HEK293 (cell line): ENCODE results near the gene PERM1.

Experiments used
- ELK4 ChIP-seq: IDR thresholded peaks from 2 replicates; pipeline ENCODE4 v1.6.1; 2011; ENCODE audit warnings: mild to moderate bottlenecking, low read depth, low read length, borderline replicate concordance
- GLI4 ChIP-seq: fragments of 450-650 bp; formaldehyde crosslinking; IDR thresholded peaks from 2 replicates; pipeline ENCODE4 v1.5.1; 2016; ENCODE audit warnings: missing biosample characterization, missing genetic modification characterization
- GLIS2 ChIP-seq: fragments of 450-650 bp; formaldehyde crosslinking; IDR thresholded peaks from 2 replicates; pipeline ENCODE4 v1.5.1; 2016; ENCODE audit warnings: missing biosample characterization, missing genetic modification characterization
- HOXC10 ChIP-seq: sonication (generic); formaldehyde crosslinking; IDR thresholded peaks from 2 replicates; pipeline ENCODE4 v1.8.1; 2023; ENCODE audit warnings: mild to moderate bottlenecking, missing genetic modification reagents
- KLF10 ChIP-seq: fragments of 450-650 bp; IDR thresholded peaks from 2 replicates; pipeline ENCODE4 v1.5.1; 2018; ENCODE audit warnings: missing biosample characterization, mild to moderate bottlenecking, missing genetic modification characterization
- PRDM10 ChIP-seq: fragments of 450-650 bp; formaldehyde crosslinking; IDR thresholded peaks from 2 replicates; pipeline ENCODE4 v1.5.1; 2016; ENCODE audit warnings: missing biosample characterization, missing genetic modification characterization
- SALL2 ChIP-seq: fragments of 450-650 bp; formaldehyde crosslinking; IDR thresholded peaks from 2 replicates; pipeline ENCODE4 v1.5.0; 2017; ENCODE audit warnings: missing biosample characterization, mild to moderate bottlenecking, missing genetic modification characterization, borderline replicate concordance
- WT1 ChIP-seq: fragments of 450-650 bp; formaldehyde crosslinking; IDR thresholded peaks from 2 replicates; pipeline ENCODE4 v1.5.1; 2016; ENCODE audit warnings: missing biosample characterization, missing genetic modification characterization
- ZBTB20 ChIP-seq: fragments of 450-650 bp; formaldehyde crosslinking; IDR thresholded peaks from 2 replicates; pipeline ENCODE4 v1.5.1; 2016; ENCODE audit warnings: missing biosample characterization, missing genetic modification characterization
- ZEB2 ChIP-seq: fragments of 450-650 bp; formaldehyde crosslinking; IDR thresholded peaks from 2 replicates; pipeline ENCODE4 v1.5.1; 2016; ENCODE audit warnings: missing biosample characterization, missing genetic modification characterization
- ZNF10 ChIP-seq: fragments of 450-650 bp; formaldehyde crosslinking; IDR thresholded peaks from 2 replicates; pipeline ENCODE4 v1.5.1; 2017; ENCODE audit warnings: missing biosample characterization, missing genetic modification characterization
- ZNF174 ChIP-seq: fragments of 450-650 bp; formaldehyde crosslinking; IDR thresholded peaks from 2 replicates; pipeline ENCODE4 v1.5.0; 2017; ENCODE audit warnings: missing biosample characterization, mild to moderate bottlenecking, missing genetic modification characterization
- ZNF202 ChIP-seq: fragments of 450-650 bp; formaldehyde crosslinking; IDR thresholded peaks from 2 replicates; pipeline ENCODE4 v1.5.1; 2016; ENCODE audit warnings: missing biosample characterization, missing genetic modification characterization, borderline replicate concordance
- ZNF350 ChIP-seq: fragments of 450-650 bp; formaldehyde crosslinking; IDR thresholded peaks from 2 replicates; pipeline ENCODE4 v1.5.0; 2017; ENCODE audit warnings: missing biosample characterization, mild to moderate bottlenecking, missing genetic modification characterization
- ZNF391 ChIP-seq: fragments of 450-650 bp; formaldehyde crosslinking; IDR thresholded peaks from 2 replicates; pipeline ENCODE4 v1.5.1; 2016; ENCODE audit warnings: low read depth, missing biosample characterization, missing genetic modification characterization, borderline replicate concordance
- ZNF423 ChIP-seq: fragments of 450-650 bp; formaldehyde crosslinking; IDR thresholded peaks from 2 replicates; pipeline ENCODE4 v1.5.1; 2016; ENCODE audit warnings: missing biosample characterization, missing genetic modification characterization
- ZNF514 ChIP-seq: fragments of 450-650 bp; formaldehyde crosslinking; IDR thresholded peaks from 2 replicates; pipeline ENCODE4 v1.5.1; 2016; ENCODE audit warnings: missing biosample characterization, missing genetic modification characterization
- ZNF645 ChIP-seq: fragments of 450-650 bp; formaldehyde crosslinking; IDR thresholded peaks from 2 replicates; pipeline ENCODE4; 2016; ENCODE audit warnings: missing biosample characterization, missing genetic modification characterization
- ZNF654 ChIP-seq: fragments of 450-650 bp; formaldehyde crosslinking; IDR thresholded peaks from 2 replicates; pipeline ENCODE4 v1.5.1; 2016; ENCODE audit warnings: low read depth, missing biosample characterization, missing genetic modification characterization
- ZNF660 ChIP-seq: fragments of 450-650 bp; IDR thresholded peaks from 2 replicates; pipeline ENCODE4 v1.5.1; 2018; ENCODE audit warnings: missing biosample characterization, mild to moderate bottlenecking, missing genetic modification characterization
- ZNF670 ChIP-seq: fragments of 450-650 bp; formaldehyde crosslinking; IDR thresholded peaks from 2 replicates; pipeline ENCODE4 v1.5.1; 2016; ENCODE audit warnings: missing biosample characterization, missing genetic modification characterization, low read depth
- ZNF677 ChIP-seq: fragments of 450-650 bp; IDR thresholded peaks from 2 replicates; pipeline ENCODE4 v1.5.0; 2018; ENCODE audit warnings: missing biosample characterization, mild to moderate bottlenecking, missing genetic modification characterization, moderate library complexity
- ZNF704 ChIP-seq: fragments of 450-650 bp; formaldehyde crosslinking; IDR thresholded peaks from 2 replicates; pipeline ENCODE4 v1.5.1; 2016; ENCODE audit warnings: missing biosample characterization, missing genetic modification characterization
- ZNF830 ChIP-seq: fragments of 450-650 bp; IDR thresholded peaks from 2 replicates; pipeline ENCODE4 v1.5.0; 2018; ENCODE audit warnings: missing biosample characterization, missing genetic modification characterization, low read depth, mild to moderate bottlenecking, moderate library complexity
- ZNF837 ChIP-seq: fragments of 450-650 bp; formaldehyde crosslinking; IDR thresholded peaks from 2 replicates; pipeline ENCODE4 v1.5.1; 2016; ENCODE audit warnings: missing biosample characterization, missing genetic modification characterization
- ZNF843 ChIP-seq: fragments of 450-650 bp; formaldehyde crosslinking; IDR thresholded peaks from 2 replicates; pipeline ENCODE4 v1.5.1; 2016; ENCODE audit warnings: missing biosample characterization, missing genetic modification characterization
- TF ChIP-seq, protein P1 (sequence below): fragments of 450-650 bp; formaldehyde crosslinking; IDR thresholded peaks from 2 replicates; pipeline ENCODE4 v1.5.1; 2016; ENCODE audit warnings: missing biosample characterization, missing genetic modification characterization
- TF ChIP-seq, protein P2 (sequence below): fragments of 450-650 bp; formaldehyde crosslinking; IDR thresholded peaks from 2 replicates; pipeline ENCODE4 v1.5.1; 2016; ENCODE audit warnings: missing biosample characterization, missing genetic modification characterization
- TF ChIP-seq, protein P3 (sequence below): fragments of 450-650 bp; formaldehyde crosslinking; optimal IDR thresholded peaks from 2 replicates; pipeline ENCODE3; 2016; ENCODE audit warnings: missing biosample characterization, mild to moderate bottlenecking, missing genetic modification characterization

The PERM1 gene

GRCh38 chr1:941015-941587 is 40.8 kb downstream of the PERM1 start (continued):
- TF ChIP-seq, protein P1, sequence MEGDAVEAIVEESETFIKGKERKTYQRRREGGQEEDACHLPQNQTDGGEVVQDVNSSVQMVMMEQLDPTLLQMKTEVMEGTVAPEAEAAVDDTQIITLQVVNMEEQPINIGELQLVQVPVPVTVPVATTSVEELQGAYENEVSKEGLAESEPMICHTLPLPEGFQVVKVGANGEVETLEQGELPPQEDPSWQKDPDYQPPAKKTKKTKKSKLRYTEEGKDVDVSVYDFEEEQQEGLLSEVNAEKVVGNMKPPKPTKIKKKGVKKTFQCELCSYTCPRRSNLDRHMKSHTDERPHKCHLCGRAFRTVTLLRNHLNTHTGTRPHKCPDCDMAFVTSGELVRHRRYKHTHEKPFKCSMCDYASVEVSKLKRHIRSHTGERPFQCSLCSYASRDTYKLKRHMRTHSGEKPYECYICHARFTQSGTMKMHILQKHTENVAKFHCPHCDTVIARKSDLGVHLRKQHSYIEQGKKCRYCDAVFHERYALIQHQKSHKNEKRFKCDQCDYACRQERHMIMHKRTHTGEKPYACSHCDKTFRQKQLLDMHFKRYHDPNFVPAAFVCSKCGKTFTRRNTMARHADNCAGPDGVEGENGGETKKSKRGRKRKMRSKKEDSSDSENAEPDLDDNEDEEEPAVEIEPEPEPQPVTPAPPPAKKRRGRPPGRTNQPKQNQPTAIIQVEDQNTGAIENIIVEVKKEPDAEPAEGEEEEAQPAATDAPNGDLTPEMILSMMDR (tag by site-specific recombination): peak; percentile 64
- TF ChIP-seq ELK4 (no peak), GLI4 (no peak), ZNF350 (tag by site-specific recombination) (no peak), ZNF704 (tag by site-specific recombination) (no peak), ZNF837 (tag by site-specific recombination) (no peak), SALL2 (tag by site-specific recombination) (no peak), ZNF660 (tag by site-specific recombination) (no peak), ZNF10 (tag by site-specific recombination) (no peak), ZEB2 (tag by site-specific recombination) (peak; percentile 34), ZNF670 (tag by site-specific recombination) (no peak), ZNF202 (no peak), ZNF423 (tag by site-specific recombination) (0 out of 2 replicates have a peak, but pooled peaks have one; percentile 4), WT1 (tag by site-specific recombination) (no peak; the same call in 1 of the 2 replicates), ZNF677 (tag by site-specific recombination) (no peak), KLF10 (no peak), ZNF514 (no peak), ZNF174 (tag by site-specific recombination) (no peak), ZNF391 (tag by site-specific recombination) (peak; percentile 44; the same call in 1 of the 2 replicates), PRDM10 (0 out of 2 replicates have a peak, but pooled peaks have one; percentile 3), HOXC10 (no peak), ZNF830 (tag by site-specific recombination) (no peak), ZNF843 (tag by site-specific recombination) (no peak), GLIS2 (tag by site-specific recombination) (peak; percentile 86), ZNF654 (tag by site-specific recombination) (no peak), ZNF645 (no peak), ZBTB20 (0 out of 2 replicates have a peak, but pooled peaks have one; percentile 50)
- TF ChIP-seq, protein P2, sequence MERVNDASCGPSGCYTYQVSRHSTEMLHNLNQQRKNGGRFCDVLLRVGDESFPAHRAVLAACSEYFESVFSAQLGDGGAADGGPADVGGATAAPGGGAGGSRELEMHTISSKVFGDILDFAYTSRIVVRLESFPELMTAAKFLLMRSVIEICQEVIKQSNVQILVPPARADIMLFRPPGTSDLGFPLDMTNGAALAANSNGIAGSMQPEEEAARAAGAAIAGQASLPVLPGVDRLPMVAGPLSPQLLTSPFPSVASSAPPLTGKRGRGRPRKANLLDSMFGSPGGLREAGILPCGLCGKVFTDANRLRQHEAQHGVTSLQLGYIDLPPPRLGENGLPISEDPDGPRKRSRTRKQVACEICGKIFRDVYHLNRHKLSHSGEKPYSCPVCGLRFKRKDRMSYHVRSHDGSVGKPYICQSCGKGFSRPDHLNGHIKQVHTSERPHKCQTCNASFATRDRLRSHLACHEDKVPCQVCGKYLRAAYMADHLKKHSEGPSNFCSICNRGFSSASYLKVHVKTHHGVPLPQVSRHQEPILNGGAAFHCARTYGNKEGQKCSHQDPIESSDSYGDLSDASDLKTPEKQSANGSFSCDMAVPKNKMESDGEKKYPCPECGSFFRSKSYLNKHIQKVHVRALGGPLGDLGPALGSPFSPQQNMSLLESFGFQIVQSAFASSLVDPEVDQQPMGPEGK (tag by site-specific recombination): peak; percentile 79
- TF ChIP-seq, protein P3, sequence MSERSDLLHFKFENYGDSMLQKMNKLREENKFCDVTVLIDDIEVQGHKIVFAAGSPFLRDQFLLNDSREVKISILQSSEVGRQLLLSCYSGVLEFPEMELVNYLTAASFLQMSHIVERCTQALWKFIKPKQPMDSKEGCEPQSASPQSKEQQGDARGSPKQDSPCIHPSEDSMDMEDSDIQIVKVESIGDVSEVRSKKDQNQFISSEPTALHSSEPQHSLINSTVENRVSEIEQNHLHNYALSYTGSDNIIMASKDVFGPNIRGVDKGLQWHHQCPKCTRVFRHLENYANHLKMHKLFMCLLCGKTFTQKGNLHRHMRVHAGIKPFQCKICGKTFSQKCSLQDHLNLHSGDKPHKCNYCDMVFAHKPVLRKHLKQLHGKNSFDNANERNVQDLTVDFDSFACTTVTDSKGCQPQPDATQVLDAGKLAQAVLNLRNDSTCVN (tag by site-specific recombination): peak; percentile 49
